Transverse colon (tissue), 4 donors: Measurements from ENCODE around the gene PDE6A.

Source experiments
- CTCF ChIP-seq, 5 experiments: fragments of 200-600 bp in 3 of 5; fragments of 450-650 bp in 2 of 5; sonication (generic) in 3 of 5; IDR thresholded peaks; 1 replicate in 2 of 5; 2 replicates in 3 of 5; pipeline ENCODE4 v1.5.1; 2016 to 2017; ENCODE audit warnings: antibody characterized with exemption in 5 of 5, inconsistent platforms in 3 of 5, mild to moderate bottlenecking in 2 of 5, moderate library complexity in 1 of 5
- EP300 ChIP-seq: sonication (generic); formaldehyde crosslinking; IDR thresholded peaks from one replicate; pipeline ENCODE4 v1.6.1; 2017; ENCODE audit warnings: antibody characterized with exemption, low read depth
- POLR2A ChIP-seq: fragments of 450-650 bp; IDR thresholded peaks from one replicate; pipeline ENCODE4 v1.6.1; 2016; ENCODE audit warnings: antibody characterized with exemption, mild to moderate bottlenecking, moderate library complexity
- POLR2AphosphoS5 ChIP-seq, 3 donors: sonication (generic); formaldehyde crosslinking; IDR thresholded peaks; one replicate each; pipeline ENCODE4 v1.6.1; 2016; ENCODE audit warnings: antibody characterized with exemption in 3 of 3

GRCh38 chr5:149904977-149905376 lies 39.6 kb downstream of the PDE6A start:
- peak in 3 of 5 experiments; percentile 17 to 58 (median 46) for TF ChIP-seq CTCF (IDR thresholded peaks at IDR 0.05)
- TF ChIP-seq POLR2AphosphoS5 (IDR thresholded peaks at IDR 0.05) = no peak
- TF ChIP-seq POLR2A = no peak
- TF ChIP-seq EP300 = no peak
